Cerebellar cortex (tissue), 1 donor: ENCODE results near the gene TENT5C.

Source experiments
- DNase-seq: peaks from one replicate; pipeline ENCODE4 v3.0.0-alpha.2; 2015; ENCODE audit warnings: low spot score

TENT5C gene

DNA sequence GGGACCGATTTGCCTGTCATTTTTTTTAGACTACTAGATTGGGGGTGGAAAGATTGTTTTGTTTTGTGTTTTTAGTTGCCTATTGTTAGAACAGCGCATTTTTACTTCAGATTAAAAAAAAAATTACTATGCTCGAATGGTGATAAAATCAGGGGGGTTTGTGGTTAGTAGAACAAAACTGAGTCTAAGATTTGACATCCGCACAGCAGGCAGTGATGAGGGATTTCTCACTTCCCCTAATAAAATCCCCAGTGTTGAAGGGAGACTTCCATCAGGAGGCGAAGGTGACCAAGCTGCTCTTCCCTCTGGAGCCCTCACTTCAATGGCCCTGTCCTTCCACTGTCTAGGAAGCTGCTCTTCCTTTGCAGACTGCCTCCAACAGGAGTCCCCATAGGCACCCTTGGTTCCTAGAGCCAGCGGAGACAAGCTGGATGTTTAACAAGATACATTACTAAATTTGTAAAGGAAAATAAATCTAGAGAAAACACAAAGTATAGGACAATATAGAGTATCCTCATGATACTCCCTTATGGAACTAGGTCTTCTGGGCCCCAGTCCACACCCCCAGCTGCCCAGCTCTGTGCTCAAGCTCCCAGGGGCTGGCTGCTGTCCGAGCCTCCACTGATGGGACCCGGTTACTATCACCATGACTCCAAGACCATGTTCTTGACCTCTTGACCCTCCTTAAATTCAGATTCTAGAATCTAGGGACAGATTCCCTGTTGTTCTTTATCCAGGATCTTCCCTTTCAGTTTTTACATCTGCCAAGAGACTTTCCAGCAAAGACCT lies 31.0 kb downstream of the TENT5C start:
- no peak for DNase-seq

GRCh38 chr1:117638141-117638540 lies 32.3 kb downstream of the TENT5C start:
- no peak for DNase-seq

- no peak for DNase-seq
Measured at GRCh38 chr1:117638759-117639158, 32.9 kb downstream of the TENT5C start.

DNA sequence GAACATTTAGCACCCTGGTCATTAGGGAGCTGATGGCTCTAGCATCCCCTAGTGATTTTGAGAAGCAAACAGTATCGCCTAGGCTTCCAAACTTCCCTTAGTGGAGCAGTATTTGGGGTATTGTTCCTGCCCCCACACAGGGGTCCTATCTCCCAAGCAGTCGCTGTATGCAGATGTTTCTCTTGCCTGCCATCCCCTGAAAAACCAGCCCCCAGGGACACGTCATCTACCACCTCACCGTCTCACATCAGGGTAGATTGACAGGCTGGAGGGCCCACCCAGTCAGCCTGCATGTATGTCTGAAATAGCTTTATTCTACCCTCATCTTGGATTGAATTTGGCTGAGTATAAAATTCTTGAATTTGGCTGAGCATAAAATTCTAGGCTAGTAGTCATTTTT lies 33.9 kb downstream of the TENT5C start:
- no peak for DNase-seq

GRCh38 chr1:117641536-117641935 lies 35.7 kb downstream of the TENT5C start:
- DNase-seq = no peak

- no peak for DNase-seq
Measured at GRCh38 chr1:117642963-117643362, 37.1 kb downstream of the TENT5C start.

- DNase-seq = no peak
Measured at GRCh38 chr1:117643601-117644000, 37.8 kb downstream of the TENT5C start.

- DNase-seq = no peak
Measured at GRCh38 chr1:117644696-117645311, 39.0 kb downstream of the TENT5C start.

GRCh38 chr1:117645343-117645742 lies 39.5 kb downstream of the TENT5C start:
- DNase-seq = no peak

DNA sequence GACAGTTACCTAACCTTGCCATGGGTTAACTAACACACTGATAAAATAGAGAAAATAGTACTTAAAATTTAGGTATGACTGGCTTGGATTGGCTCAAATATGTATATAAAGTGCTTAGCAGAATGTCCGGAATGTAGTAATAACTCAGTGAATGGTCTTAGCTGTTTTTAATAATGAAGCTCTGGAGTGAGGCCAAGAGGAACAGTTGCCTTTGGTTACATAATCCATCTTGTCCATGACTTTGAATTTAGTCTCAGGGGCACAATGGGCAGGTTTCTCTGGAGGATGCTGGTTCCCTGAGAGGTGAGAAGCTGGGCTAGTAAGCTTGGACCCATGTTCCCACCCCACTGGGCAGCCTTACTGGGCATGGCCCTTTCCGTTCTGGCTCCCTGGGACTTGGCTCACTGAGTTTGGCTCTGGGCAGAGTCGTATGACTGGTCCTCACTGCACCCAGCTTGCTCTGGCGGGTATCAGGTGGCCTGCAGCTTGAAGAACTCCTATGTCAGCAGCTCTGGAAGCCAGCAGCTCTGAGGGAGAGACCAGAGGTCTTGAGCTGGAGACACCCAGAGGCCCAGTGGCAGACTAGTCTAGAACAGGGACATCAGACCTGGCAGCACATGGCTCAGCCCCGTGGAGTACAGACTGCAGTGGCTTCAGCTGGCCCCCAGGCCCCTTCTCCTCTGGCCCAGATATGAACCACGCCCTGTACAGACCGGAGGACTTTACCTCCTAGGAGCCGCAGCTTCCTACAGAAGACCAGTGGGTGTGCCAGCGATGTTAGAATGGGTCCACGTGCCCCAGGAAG lies 40.4 kb downstream of the TENT5C start:
- DNase-seq = peak; percentile 22

GRCh38 chr1:117646956-117647355 lies 41.1 kb downstream of the TENT5C start:
- no peak for DNase-seq

DNA sequence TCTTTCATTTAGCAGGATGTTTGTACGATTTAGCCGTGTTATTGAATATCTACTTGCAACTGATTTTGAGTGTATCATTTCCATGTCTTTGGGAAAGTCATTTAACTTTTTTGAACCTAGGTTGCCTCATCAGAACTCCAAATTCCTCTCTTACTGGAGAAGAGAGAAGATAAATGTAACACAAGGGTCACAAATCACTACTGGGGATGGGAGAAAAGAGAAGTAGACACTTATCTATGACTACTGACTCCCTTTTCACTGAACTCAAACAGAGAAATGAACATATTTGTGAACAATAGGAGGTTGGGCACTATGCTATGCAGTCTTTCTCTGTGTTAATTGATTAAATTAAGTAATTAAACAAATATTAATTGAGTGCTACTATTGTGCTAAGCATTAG lies 42.2 kb downstream of the TENT5C start:
- DNase-seq = no peak

- DNase-seq = no peak
Measured at GRCh38 chr1:117650840-117651568, 45.2 kb downstream of the TENT5C start.

DNA sequence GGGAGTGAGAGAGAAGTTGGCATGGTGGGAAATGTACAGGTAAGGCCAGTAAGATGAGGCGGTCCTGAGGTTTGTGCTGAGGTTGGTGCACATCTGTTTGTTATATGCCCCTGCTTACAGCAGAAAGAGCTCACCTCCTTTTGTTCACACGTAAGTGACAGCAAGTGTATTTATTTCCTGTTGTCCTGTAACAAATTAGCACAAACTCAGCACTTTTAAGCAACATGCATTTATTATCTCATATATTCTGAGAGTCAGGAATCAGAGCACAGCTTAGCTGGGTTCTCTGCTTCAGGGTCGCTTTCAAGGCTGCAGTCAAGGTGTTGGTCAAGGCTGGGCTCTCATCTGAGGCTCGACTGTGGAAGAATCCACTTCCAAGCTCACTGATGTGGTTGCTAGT lies 45.8 kb downstream of the TENT5C start:
- no peak for DNase-seq

DNA sequence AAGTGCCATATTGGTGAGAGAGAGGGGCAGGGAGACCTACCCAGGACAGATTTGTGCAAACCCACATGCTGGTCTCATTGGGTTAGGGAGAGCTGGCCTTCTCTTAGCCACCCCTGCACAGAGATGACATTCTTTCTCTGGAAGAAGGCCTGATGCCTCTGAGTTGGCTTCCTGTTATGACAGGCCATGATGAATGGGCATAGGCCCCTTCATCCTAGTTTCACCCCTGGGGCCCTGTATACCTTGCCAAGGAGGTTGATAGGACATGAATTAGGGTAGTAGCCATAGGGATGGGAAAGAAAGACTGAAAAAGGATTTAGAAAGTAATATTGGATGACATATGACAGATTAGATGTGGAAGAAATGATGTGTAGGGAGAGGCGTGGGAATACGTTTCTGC lies 46.6 kb downstream of the TENT5C start:
- DNase-seq = no peak

DNA sequence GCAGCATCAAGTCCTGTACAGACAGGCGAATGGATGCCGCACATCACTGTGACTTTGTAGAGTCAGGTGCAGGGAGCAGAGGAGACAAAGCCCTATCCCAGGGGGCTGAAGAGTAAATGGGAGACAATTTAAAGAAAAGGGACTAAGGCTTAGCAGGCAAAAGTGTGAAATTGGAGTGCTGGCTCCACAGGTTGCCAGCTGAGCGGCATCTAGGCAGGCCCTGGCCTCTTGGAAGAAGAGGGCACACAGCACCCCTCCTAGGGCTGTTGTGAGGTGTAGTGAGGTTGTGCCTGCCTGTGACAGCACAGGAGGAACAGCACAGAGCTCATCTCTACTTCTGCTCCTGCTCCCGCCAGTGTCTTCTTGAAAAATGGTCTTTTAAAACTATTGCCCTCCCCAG lies 47.3 kb downstream of the TENT5C start:
- DNase-seq = no peak

- DNase-seq = no peak
Measured at GRCh38 chr1:117653732-117654492, 48.1 kb downstream of the TENT5C start.

- no peak for DNase-seq
Measured at GRCh38 chr1:117654493-117655219, 48.8 kb downstream of the TENT5C start.

DNA sequence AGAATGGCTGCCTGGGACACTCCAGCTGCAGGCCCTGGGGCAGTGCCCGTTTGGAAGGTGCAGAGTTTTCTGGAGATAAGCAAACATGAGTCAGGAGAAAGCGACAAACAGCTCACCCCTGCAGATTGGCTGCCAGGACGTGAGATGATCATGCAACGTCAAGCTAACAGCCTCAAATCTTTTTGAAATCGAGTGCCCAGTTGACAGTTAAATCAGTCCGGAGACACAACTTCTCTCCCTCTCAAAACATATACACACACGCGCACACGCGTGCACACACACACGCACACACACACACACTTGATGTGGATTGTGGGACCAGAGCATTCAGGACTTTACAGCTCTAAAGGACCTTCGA lies 49.4 kb downstream of the TENT5C start:
- DNase-seq = no peak

GRCh38 chr1:117656202-117656641 lies 50.4 kb downstream of the TENT5C start:
- DNase-seq = no peak

DNA sequence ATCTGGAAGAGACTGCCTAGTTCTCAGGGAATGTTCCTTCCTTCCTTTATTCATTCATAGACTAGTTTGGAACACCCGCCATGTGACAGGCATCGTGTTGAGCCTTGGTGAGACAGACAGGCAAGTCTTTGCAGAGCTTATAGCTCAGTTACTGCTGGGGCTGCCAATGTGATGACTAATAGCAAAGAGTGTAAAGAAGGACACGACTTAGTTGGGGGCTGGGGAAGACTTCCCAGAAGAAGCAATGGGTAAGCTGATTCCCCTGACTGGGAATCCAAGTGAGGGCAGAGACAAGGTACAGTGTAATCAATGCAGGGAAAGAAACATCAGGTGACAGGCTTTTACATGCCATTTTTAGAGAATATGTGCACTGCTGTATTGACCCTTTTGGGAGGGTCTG lies 51.2 kb downstream of the TENT5C start:
- DNase-seq = no peak
